Trophoblast cell (in vitro differentiated cells and primary cell): ENCODE results near the gene TSPAN5.

ENCODE experiments used
- DNase-seq, 2 donors: peaks; one replicate each; pipeline ENCODE4 v3.0.0-alpha.2; 2016
- H2AFZ ChIP-seq: 2 replicates; pipeline ENCODE4 v1.6.1; 2013; ENCODE audit warnings: low read length, moderate library complexity, mild to moderate bottlenecking; ENCODE audit not compliant: insufficient read depth, poor library complexity
- H2AK5ac ChIP-seq: 2 replicates; pipeline ENCODE4 v1.6.1; 2013; ENCODE audit warnings: mild to moderate bottlenecking, low read length
- H2BK120ac ChIP-seq: 2 replicates; pipeline ENCODE4 v1.6.1; 2013; ENCODE audit warnings: low read length, mild to moderate bottlenecking, moderate library complexity; ENCODE audit not compliant: insufficient read depth, poor library complexity
- H2BK12ac ChIP-seq: 2 replicates; pipeline ENCODE4 v1.6.1; 2013; ENCODE audit warnings: mild to moderate bottlenecking, low read length, moderate library complexity
- H2BK5ac ChIP-seq: 2 replicates; pipeline ENCODE4 v1.6.1; 2013; ENCODE audit warnings: low read length, low read depth, moderate library complexity, mild to moderate bottlenecking; ENCODE audit not compliant: poor library complexity
- H3K14ac ChIP-seq: 2 replicates; pipeline ENCODE4 v1.6.1; 2013; ENCODE audit warnings: mild to moderate bottlenecking, low read length
- H3K18ac ChIP-seq: 2 replicates; pipeline ENCODE4 v1.6.1; 2013; ENCODE audit warnings: mild to moderate bottlenecking, low read length
- H3K23ac ChIP-seq: 2 replicates; pipeline ENCODE4 v1.6.1; 2013; ENCODE audit warnings: low read length
- H3K27ac ChIP-seq: 2 replicates; pipeline ENCODE4 v1.5.1; 2013; ENCODE audit warnings: low read depth, mild to moderate bottlenecking, inconsistent platforms, low read length, moderate library complexity
- H3K27me3 ChIP-seq: 2 replicates; pipeline ENCODE4 v1.6.1; 2013; ENCODE audit warnings: inconsistent platforms, mild to moderate bottlenecking, low read length, moderate library complexity; ENCODE audit not compliant: insufficient read depth
- H3K36me3 ChIP-seq, 2 experiments: 1 replicate in 1 of 2; 2 replicates in 1 of 2; pipeline ENCODE4 v1.6.1; 2013; ENCODE audit warnings: low read length in 2 of 2, mild to moderate bottlenecking in 2 of 2, moderate library complexity in 1 of 2; ENCODE audit not compliant: insufficient read depth in 2 of 2, control insufficient read depth in 1 of 2
- H3K4ac ChIP-seq: 2 replicates; pipeline ENCODE4 v1.6.1; 2013; ENCODE audit warnings: low read depth, mild to moderate bottlenecking, low read length, moderate library complexity
- H3K4me1 ChIP-seq, 2 experiments: 1 replicate in 1 of 2; 2 replicates in 1 of 2; pipeline ENCODE4 v1.6.1; 2013; ENCODE audit warnings: low read length in 2 of 2, mild to moderate bottlenecking in 2 of 2, moderate library complexity in 1 of 2; ENCODE audit not compliant: insufficient read depth in 2 of 2, control insufficient read depth in 1 of 2
- H3K4me2 ChIP-seq: 2 replicates; pipeline ENCODE4 v1.6.1; 2013; ENCODE audit warnings: inconsistent platforms, mild to moderate bottlenecking, low read length, moderate library complexity
- H3K4me3 ChIP-seq: 2 replicates; pipeline ENCODE4 v1.5.1; 2013; ENCODE audit warnings: mild to moderate bottlenecking, low read depth, low read length, inconsistent platforms
- H3K79me1 ChIP-seq: one replicate; pipeline ENCODE4 v1.6.1; 2013; ENCODE audit warnings: low read length
- H3K79me2 ChIP-seq: 2 replicates; pipeline ENCODE4 v1.6.1; 2013; ENCODE audit warnings: low read length, mild to moderate bottlenecking; ENCODE audit not compliant: control insufficient read depth, insufficient read depth, poor library complexity
- H3K9ac ChIP-seq: 2 replicates; pipeline ENCODE4 v1.6.1; 2013; ENCODE audit warnings: mild to moderate bottlenecking, low read length
- H3K9me3 ChIP-seq: 2 replicates; pipeline ENCODE4 v1.6.1; 2013; ENCODE audit warnings: low read depth, mild to moderate bottlenecking, control low read depth, inconsistent platforms, low read length; ENCODE audit not compliant: insufficient read depth
- H4K12ac ChIP-seq: 2 replicates; pipeline ENCODE4 v1.6.1; 2013; ENCODE audit warnings: low read depth, mild to moderate bottlenecking, low read length, moderate library complexity
- H4K8ac ChIP-seq: 2 replicates; pipeline ENCODE4 v1.6.1; 2013; ENCODE audit warnings: low read depth, mild to moderate bottlenecking, low read length, moderate library complexity
- H4K91ac ChIP-seq: one replicate; pipeline ENCODE4 v1.6.1; 2013; ENCODE audit warnings: low read depth, mild to moderate bottlenecking, low read length, moderate library complexity
- WGBS: extraction: QIAGEN DNeasy Blood & Tissue Kit; methylation state at CpG from one replicate; pipeline ENCODE4 v1.1.7; 2013; ENCODE audit warnings: missing lambda C conversion rate; ENCODE audit not compliant: insufficient read length, insufficient coverage; ENCODE audit errors: extremely low coverage; 5-methylcytosine and 5-hydroxymethylcytosine counted together

The TSPAN5 gene

DNA sequence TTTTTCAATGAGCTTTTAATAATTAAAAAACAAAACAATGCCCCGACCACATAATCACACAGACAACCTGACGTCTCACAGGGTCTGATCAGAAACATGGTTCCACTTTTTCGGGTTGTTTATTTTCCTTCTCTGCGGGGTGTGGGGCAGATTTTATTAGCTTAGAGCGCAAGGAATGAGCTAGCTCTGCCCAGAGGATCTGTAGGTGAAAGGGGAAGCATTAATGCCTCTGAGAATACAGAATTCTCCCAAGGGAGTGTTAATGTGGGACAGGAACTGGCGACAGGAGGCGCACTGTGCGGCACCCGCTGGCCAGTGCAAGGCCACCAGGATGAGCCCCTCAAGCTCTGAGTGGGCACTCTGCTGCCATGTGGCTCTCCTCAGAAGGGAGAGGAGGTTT lies 181.5 kb downstream of the TSPAN5 start:
- peaks cover 2 to 4% of the 10 kb centered on the region in 2 experiments for H3K4me1 ChIP-seq
- no peak overlapping the region for H2BK5ac ChIP-seq
- H3K9ac ChIP-seq: no peak overlapping the region
- H3K9me3 ChIP-seq: peaks cover 1% of the 10 kb centered on the region
- H4K12ac ChIP-seq: no peak overlapping the region
- no peak for DNase-seq
- H3K4ac ChIP-seq: no peak overlapping the region
- H3K4me3 ChIP-seq: no peak overlapping the region
- H3K79me1 ChIP-seq: no peaks in the 10 kb centered on the region
- no peak overlapping the region for H2BK120ac ChIP-seq
- no peak overlapping the region for H3K4me2 ChIP-seq
- H2AFZ ChIP-seq: no peak overlapping the region
- H2BK12ac ChIP-seq: no peak overlapping the region
- no peak overlapping the region for H2AK5ac ChIP-seq
- H4K91ac ChIP-seq: no peak overlapping the region
- H3K27ac ChIP-seq: no peak overlapping the region
- no peak overlapping the region for H3K14ac ChIP-seq
- no peak overlapping the region for H3K18ac ChIP-seq
- WGBS: no CpG with 5 or more reads among the region's 9 CpGs
- no peaks in the 10 kb centered on the region for H3K27me3 ChIP-seq
- H3K79me2 ChIP-seq: peaks cover 1% of the 10 kb centered on the region
- no peak overlapping the region for H4K8ac ChIP-seq
- no peaks in the 10 kb centered on the region for H3K36me3 ChIP-seq
- no peak overlapping the region for H3K23ac ChIP-seq

DNA sequence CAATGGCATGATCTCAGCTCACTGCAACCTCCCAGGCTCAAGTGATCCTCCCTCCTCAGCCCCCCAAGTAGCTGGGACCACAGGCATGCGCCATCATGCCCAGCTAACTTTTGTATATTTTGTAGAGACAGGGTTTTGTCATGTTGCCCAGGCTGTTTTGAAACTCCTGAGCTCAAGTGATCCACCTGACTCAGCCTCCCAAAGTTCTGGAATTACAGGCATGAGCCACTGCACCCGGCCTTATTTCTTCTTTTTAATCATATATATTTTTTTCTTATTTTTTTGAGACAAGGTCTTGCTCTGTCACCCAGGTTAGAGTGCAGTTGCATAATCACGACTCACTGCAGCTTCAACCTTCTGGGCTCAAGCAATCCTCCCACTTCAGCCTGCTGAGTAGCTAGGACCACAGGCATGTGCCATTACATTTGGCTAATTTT lies 184.0 kb downstream of the TSPAN5 start:
- no peak overlapping the region for H3K4ac ChIP-seq
- H2AFZ ChIP-seq: no peak overlapping the region
- H2BK5ac ChIP-seq: no peak overlapping the region
- no peaks in the 10 kb centered on the region for H3K79me1 ChIP-seq
- no peak overlapping the region for H3K14ac ChIP-seq
- H3K36me3 ChIP-seq: no peaks in the 10 kb centered on the region
- no peak overlapping the region for H3K9ac ChIP-seq
- no peak for DNase-seq
- no peak overlapping the region for H3K4me3 ChIP-seq
- no peak overlapping the region for H2AK5ac ChIP-seq
- no peak overlapping the region for H3K18ac ChIP-seq
- H3K27ac ChIP-seq: no peak overlapping the region
- H3K4me2 ChIP-seq: no peak overlapping the region
- H3K4me1 ChIP-seq: peaks cover 0 to 2% of the 10 kb centered on the region in 2 experiments
- no peak overlapping the region for H4K91ac ChIP-seq
- H4K12ac ChIP-seq: no peak overlapping the region
- no peak overlapping the region for H2BK120ac ChIP-seq
- H4K8ac ChIP-seq: no peak overlapping the region
- no peak overlapping the region for H3K23ac ChIP-seq
- H3K9me3 ChIP-seq: peaks cover 1% of the 10 kb centered on the region
- peaks cover 1% of the 10 kb centered on the region for H3K79me2 ChIP-seq
- no CpG with 5 or more reads among the region's 3 CpGs for WGBS
- H2BK12ac ChIP-seq: no peak overlapping the region
- no peaks in the 10 kb centered on the region for H3K27me3 ChIP-seq

DNA sequence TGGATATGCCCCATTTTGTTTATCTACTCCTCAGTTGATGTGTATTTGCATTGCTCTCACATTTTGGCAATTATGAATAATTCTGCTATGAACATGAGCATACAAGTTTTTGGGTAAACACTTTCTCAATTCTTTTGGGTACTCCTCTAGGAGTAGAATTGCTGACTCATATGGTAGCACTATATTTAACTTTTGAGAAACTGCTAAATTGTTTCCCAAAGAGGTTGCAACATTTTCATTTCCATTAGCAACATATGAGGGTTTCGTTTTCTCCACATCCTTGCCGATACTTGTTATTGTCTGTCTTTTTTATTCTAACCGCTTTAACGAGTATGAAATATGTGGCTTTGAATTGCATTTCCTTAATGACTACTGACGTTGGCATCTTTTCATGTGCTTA lies 185.4 kb downstream of the TSPAN5 start:
- H3K9ac ChIP-seq: no peak overlapping the region
- no peak overlapping the region for H3K27ac ChIP-seq
- no peaks in the 10 kb centered on the region for H3K36me3 ChIP-seq
- no peaks in the 10 kb centered on the region for H3K27me3 ChIP-seq
- H3K4me2 ChIP-seq: no peak overlapping the region
- H4K91ac ChIP-seq: no peak overlapping the region
- no peak overlapping the region for H3K4ac ChIP-seq
- no peak overlapping the region for H2BK120ac ChIP-seq
- H2AFZ ChIP-seq: no peak overlapping the region
- H2BK5ac ChIP-seq: no peak overlapping the region
- H3K79me2 ChIP-seq: peaks cover 1% of the 10 kb centered on the region
- no peak overlapping the region for H4K8ac ChIP-seq
- no peak overlapping the region for H2BK12ac ChIP-seq
- no CpG with 5 or more reads among the region's 5 CpGs for WGBS
- DNase-seq: no peak
- no peaks in the 10 kb centered on the region for H3K4me1 ChIP-seq
- no peaks in the 10 kb centered on the region for H3K9me3 ChIP-seq
- H2AK5ac ChIP-seq: no peak overlapping the region
- no peak overlapping the region for H3K14ac ChIP-seq
- no peak overlapping the region for H3K23ac ChIP-seq
- H3K18ac ChIP-seq: no peak overlapping the region
- no peak overlapping the region for H3K4me3 ChIP-seq
- no peaks in the 10 kb centered on the region for H3K79me1 ChIP-seq
- H4K12ac ChIP-seq: no peak overlapping the region

DNA sequence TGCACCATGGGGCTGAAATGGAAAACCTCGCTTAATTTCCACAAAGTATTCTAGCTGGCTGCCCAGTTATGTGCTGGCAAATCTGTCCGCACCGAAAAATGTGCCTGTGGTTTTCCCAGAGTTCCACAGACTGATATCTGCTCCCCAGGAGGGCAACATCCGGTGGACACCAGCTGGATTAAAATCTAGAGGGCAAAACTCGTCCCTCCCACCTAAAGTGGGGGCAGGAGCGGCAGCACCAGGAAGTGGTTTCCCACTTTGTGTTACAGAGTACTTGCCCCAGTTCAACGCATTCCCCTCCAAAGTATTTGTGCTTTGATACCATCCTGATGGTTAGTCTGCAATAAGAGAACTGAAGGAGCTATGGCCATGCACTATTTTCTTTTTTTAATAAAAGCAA lies 187.6 kb downstream of the TSPAN5 start:
- WGBS: no CpG with 5 or more reads among the region's 7 CpGs
- Histone ChIP-seq H3K27me3 (no peaks in the 10 kb centered on the region), H4K8ac (no peak overlapping the region), H3K4me3 (no peak overlapping the region), H3K14ac (no peak overlapping the region), H2BK12ac (no peak overlapping the region), H4K91ac (no peak overlapping the region), H3K27ac (no peak overlapping the region), H3K9ac (no peak overlapping the region), H2BK120ac (no peak overlapping the region), H3K36me3 (no peaks in the 10 kb centered on the region), H3K4me1 (no peaks in the 10 kb centered on the region), H2AFZ (no peak overlapping the region), H2AK5ac (no peak overlapping the region), H4K12ac (no peak overlapping the region), H3K4me2 (no peak overlapping the region), H2BK5ac (no peak overlapping the region), H3K79me1 (no peaks in the 10 kb centered on the region), H3K18ac (no peak overlapping the region), H3K9me3 (no peaks in the 10 kb centered on the region), H3K4ac (no peak overlapping the region), H3K79me2 (no peaks in the 10 kb centered on the region), H3K23ac (no peak overlapping the region)
- no peak for DNase-seq
